Mesendoderm (in vitro differentiated cells): ENCODE measurements around the gene HECTD2. TPM values are rescaled to one million over a fixed set of nuclear protein-coding genes. Genes with fewer than 3 reads are reported as not detected.
"Not testable (repeated sequence)": the region's sequence is repeated elsewhere in the genome, so short reads cannot be mapped to it uniquely, and the experiment has no call there.

Experiments used
- DNase-seq: peaks from one replicate; pipeline ENCODE4 v3.0.0; 2013
- H2AK5ac ChIP-seq: 2 replicates; pipeline ENCODE4 v1.6.1; 2013; ENCODE audit warnings: low read length, inconsistent platforms
- H2BK120ac ChIP-seq: 2 replicates; pipeline ENCODE4 v1.6.1; 2013; ENCODE audit warnings: low read depth, mild to moderate bottlenecking, low read length, moderate library complexity, mixed read lengths
- H2BK15ac ChIP-seq: replicated peaks from 2 replicates; pipeline ENCODE4 v1.6.1; 2013; ENCODE audit warnings: low read depth, mild to moderate bottlenecking, moderate library complexity
- H2BK5ac ChIP-seq: 2 replicates; pipeline ENCODE4 v1.6.1; 2013; ENCODE audit warnings: low read length, inconsistent platforms
- H3K18ac ChIP-seq: 2 replicates; pipeline ENCODE4 v1.6.1; 2013; ENCODE audit warnings: mild to moderate bottlenecking, low read length, mixed read lengths
- H3K23ac ChIP-seq: one replicate; pipeline ENCODE4 v1.6.1; 2013; ENCODE audit warnings: low read length
- H3K27ac ChIP-seq: 2 replicates; pipeline ENCODE4 v1.5.1; 2013; ENCODE audit warnings: low read depth, mild to moderate bottlenecking, inconsistent platforms, low read length, moderate library complexity
- H3K27me3 ChIP-seq: 2 replicates; pipeline ENCODE4 v1.6.1; 2013; ENCODE audit warnings: low read length, control low read depth, mild to moderate bottlenecking, inconsistent platforms; ENCODE audit not compliant: insufficient read depth, poor library complexity
- H3K36me3 ChIP-seq: 2 replicates; pipeline ENCODE4 v1.6.1; 2013; ENCODE audit warnings: low read length, inconsistent platforms; ENCODE audit not compliant: control insufficient read depth, insufficient read depth
- H3K4ac ChIP-seq: one replicate; pipeline ENCODE4 v1.6.1; 2013; ENCODE audit warnings: low read depth, mild to moderate bottlenecking, low read length, moderate library complexity
- H3K4me1 ChIP-seq: 2 replicates; pipeline ENCODE4 v1.6.1; 2013; ENCODE audit warnings: low read depth, low read length, inconsistent platforms; ENCODE audit not compliant: control insufficient read depth
- H3K4me2 ChIP-seq: 2 replicates; pipeline ENCODE4 v1.6.1; 2013; ENCODE audit warnings: low read length
- H3K4me3 ChIP-seq: 2 replicates; pipeline ENCODE4 v1.5.1; 2013; ENCODE audit warnings: mild to moderate bottlenecking, low read length
- H3K56ac ChIP-seq: one replicate; pipeline ENCODE4 v1.6.1; 2013; ENCODE audit warnings: low read length
- H3K79me1 ChIP-seq: 2 replicates; pipeline ENCODE4 v1.6.1; 2013; ENCODE audit warnings: low read length, inconsistent platforms
- H3K79me2 ChIP-seq: 2 replicates; pipeline ENCODE4 v1.6.1; 2013; ENCODE audit warnings: mild to moderate bottlenecking, low read length; ENCODE audit not compliant: control insufficient read depth, insufficient read depth
- H3K9ac ChIP-seq: 2 replicates; pipeline ENCODE4 v1.6.1; 2013; ENCODE audit warnings: low read length, inconsistent platforms
- H4K5ac ChIP-seq: one replicate; pipeline ENCODE4 v1.6.1; 2013; ENCODE audit warnings: low read length
- H4K8ac ChIP-seq: one replicate; pipeline ENCODE4 v1.6.1; 2013; ENCODE audit warnings: low read depth, mild to moderate bottlenecking, control low read depth, low read length, moderate library complexity
- WGBS: extraction: QIAGEN DNeasy Blood & Tissue Kit; methylation state at CpG from one replicate; pipeline ENCODE4 v1.1.7; 2013; ENCODE audit warnings: low lambda C conversion rate, missing lambda C conversion rate; ENCODE audit not compliant: insufficient coverage; ENCODE audit errors: extremely low coverage; 5-methylcytosine and 5-hydroxymethylcytosine counted together
- polyA plus RNA-seq, 2 experiments: library from polyadenylated mRNA; stranded (reverse); fragments of 200-250 nt; gene quantifications; one replicate each; pipeline ENCODE4 v1.2.3, GENCODE V29; 2013

HECTD2 gene, protein sequence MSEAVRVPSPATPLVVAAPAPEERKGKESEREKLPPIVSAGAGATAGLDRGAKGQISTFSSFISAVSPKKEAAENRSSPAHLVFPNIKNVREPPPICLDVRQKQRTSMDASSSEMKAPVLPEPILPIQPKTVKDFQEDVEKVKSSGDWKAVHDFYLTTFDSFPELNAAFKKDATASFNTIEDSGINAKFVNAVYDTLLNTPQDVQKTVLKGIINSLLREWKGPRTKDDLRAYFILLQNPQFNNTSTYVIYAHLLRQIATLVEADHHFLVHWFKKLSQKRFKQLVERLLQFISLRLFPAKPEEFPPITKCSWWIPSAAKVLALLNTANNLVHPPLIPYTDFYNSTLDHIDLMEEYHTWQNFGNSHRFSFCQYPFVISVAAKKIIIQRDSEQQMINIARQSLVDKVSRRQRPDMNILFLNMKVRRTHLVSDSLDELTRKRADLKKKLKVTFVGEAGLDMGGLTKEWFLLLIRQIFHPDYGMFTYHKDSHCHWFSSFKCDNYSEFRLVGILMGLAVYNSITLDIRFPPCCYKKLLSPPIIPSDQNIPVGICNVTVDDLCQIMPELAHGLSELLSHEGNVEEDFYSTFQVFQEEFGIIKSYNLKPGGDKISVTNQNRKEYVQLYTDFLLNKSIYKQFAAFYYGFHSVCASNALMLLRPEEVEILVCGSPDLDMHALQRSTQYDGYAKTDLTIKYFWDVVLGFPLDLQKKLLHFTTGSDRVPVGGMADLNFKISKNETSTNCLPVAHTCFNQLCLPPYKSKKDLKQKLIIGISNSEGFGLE
- polyA plus RNA-seq (2013, experiment 1 of 2) = 14.8 TPM
- 14.7 TPM for polyA plus RNA-seq (2013, experiment 2 of 2)

DNA sequence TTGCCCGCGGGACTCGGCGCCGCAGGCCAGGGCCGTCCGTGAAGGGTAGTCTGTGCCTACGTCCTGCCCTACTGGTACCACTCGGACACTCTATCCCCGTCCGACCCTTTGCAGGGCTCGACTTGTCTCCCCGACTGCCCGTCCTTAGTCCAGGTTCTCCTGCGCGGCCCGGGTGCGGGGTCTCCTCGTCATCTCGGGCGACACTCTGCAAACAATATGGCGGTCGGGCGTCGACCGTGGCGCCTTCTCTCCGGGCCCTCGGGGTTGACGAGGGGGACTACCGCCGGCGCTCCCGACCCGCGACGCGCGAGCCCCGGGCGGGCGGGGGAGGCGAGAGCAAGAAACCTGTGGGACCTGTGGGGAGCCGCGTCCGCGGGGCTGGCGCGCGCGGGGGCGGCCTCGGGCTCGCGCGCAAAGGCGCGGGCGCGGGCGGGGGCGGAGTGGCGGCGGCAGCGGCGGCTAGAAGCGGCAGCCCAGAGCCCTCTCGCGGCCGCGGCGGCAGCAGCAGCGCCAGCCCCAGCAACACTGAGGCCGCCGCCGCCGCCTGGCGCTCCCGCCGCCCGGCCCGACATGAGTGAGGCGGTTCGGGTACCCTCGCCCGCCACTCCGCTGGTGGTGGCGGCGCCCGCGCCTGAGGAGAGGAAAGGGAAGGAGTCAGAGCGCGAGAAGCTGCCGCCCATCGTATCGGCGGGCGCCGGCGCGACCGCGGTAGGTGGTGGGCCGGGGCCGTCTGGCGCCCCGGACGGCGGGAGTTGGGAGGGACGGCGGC is at the start of gene HECTD2:
Gene HECTD2 (plus strand): TSS at position 476 of the 769 bp plus-strand sequence. CDS start 95 bp downstream, at position 571.
- Histone ChIP-seq H3K36me3 (no peaks in the 10 kb centered on the region), H2BK120ac (peak within 1 kb of the TSS; percentile 80), H3K23ac (peak within 1 kb of the TSS; percentile 86), H3K56ac (peak within 1 kb of the TSS; percentile 98), H3K4ac (peak within 1 kb of the TSS; percentile 81), H4K8ac (peak within 1 kb of the TSS; percentile 60), H3K4me3 (peak within 1 kb of the TSS; percentile 83), H3K79me1 (peaks cover 9% of the 10 kb centered on the region), H4K5ac (peak within 1 kb of the TSS; percentile 82), H2BK5ac (peak within 1 kb of the TSS; percentile 82), H3K4me2 (peak within 1 kb of the TSS; percentile 82), H2AK5ac (no peak within 1 kb of the TSS), H3K79me2 (peaks cover 24% of the 10 kb centered on the region), H3K9ac (peak within 1 kb of the TSS; percentile 97), H3K27me3 (no peaks in the 10 kb centered on the region), H3K4me1 (peaks cover 7% of the 10 kb centered on the region), H2BK15ac (no peak within 1 kb of the TSS), H3K18ac (peak within 1 kb of the TSS; percentile 93), H3K27ac (peak within 1 kb of the TSS; percentile 99)
- peak; percentile 90 for DNase-seq
- WGBS = no CpG with 5 or more reads among the region's 111 CpGs

DNA sequence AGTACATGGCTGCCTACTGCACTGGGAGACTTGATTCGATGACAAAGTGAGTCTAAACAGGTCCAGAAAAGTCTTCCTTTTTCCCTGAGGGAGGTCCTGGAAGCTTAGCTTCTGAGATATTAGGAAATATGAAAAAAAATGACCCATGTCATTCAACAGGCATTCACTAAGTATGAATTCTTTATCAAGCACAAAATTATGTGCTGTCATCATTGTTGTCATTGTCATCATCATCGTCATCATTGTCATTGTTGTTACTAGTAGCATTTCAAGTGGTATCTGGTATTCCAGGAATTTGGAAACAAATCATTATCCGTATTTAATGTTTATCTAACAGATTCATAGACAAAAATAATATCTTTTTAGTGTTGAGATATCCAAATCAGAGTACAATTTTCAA is 49.7 kb upstream of the HECTD2 start:
- Histone ChIP-seq H3K4me1 (no peaks in the 10 kb centered on the region), H3K27ac (no peak overlapping the region), H4K5ac (no peak overlapping the region), H3K18ac (no peak overlapping the region), H2BK15ac (no peak overlapping the region), H3K27me3 (no peaks in the 10 kb centered on the region), H3K9ac (no peak overlapping the region), H3K36me3 (no peaks in the 10 kb centered on the region), H3K4me3 (no peak overlapping the region), H2AK5ac (no peak overlapping the region), H3K79me1 (no peaks in the 10 kb centered on the region), H3K4ac (no peak overlapping the region), H3K4me2 (no peak overlapping the region), H2BK120ac (no peak overlapping the region), H3K23ac (no peak overlapping the region), H3K56ac (no peak overlapping the region), H3K79me2 (no peaks in the 10 kb centered on the region), H2BK5ac (no peak overlapping the region), H4K8ac (no peak overlapping the region)
- DNase-seq = no peak
- no CpG with 5 or more reads among the region's 3 CpGs for WGBS

DNA sequence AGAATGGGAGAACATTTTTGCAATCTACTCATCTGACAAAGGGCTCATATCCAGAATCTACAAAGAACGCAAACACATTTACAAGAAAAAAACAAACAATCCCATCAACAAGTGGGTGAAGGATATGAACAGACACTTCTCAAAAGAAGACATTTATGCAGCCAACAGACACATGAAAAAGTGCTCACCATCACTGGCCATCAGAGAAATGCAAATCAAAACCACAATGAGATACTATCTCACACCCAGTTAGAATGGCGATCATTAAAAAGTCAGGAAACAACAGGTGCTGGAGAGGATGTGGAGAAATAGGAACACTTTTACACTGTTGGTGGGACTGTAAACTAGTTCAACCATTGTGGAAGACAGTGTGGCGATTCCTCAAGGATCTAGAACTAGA is 44.6 kb upstream of the HECTD2 start:
- H3K27ac ChIP-seq, H3K4me3 ChIP-seq, H3K23ac ChIP-seq, H3K36me3 ChIP-seq, DNase-seq, H3K18ac ChIP-seq, H3K79me2 ChIP-seq, H2BK5ac ChIP-seq, H2AK5ac ChIP-seq, H4K5ac ChIP-seq, H3K9ac ChIP-seq, H3K27me3 ChIP-seq, H3K4me2 ChIP-seq, H2BK120ac ChIP-seq, H4K8ac ChIP-seq, H3K4ac ChIP-seq, H3K4me1 ChIP-seq, H3K79me1 ChIP-seq, H3K56ac ChIP-seq, H2BK15ac ChIP-seq: not testable (repeated sequence)
- no CpG with 5 or more reads among the region's 3 CpGs for WGBS

DNA sequence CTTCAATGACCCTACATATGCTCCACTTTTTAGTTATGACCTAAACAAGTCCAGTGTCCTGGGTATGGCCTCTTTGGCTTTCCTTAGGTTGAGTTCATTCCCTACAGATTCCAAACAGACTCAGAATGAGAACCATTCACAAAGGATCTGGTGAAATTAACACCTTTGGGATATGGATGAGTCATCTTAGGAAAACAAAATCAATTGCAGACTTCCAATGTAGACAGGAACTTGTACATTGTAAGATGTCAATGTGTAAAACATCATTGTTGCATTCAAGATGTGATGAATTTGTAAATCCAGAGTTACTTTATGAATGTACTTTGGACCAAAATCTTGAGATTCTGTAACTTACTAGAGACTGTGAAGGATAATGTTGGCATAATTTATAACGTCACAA is 43.4 kb upstream of the HECTD2 start:
- no peak overlapping the region for H3K56ac ChIP-seq
- H3K27me3 ChIP-seq = no peaks in the 10 kb centered on the region
- H3K4me3 ChIP-seq = no peak overlapping the region
- H4K5ac ChIP-seq = no peak overlapping the region
- WGBS = no CpG with 5 or more reads among the region's 1 CpG
- no peak overlapping the region for H2AK5ac ChIP-seq
- H3K79me1 ChIP-seq = no peaks in the 10 kb centered on the region
- H3K27ac ChIP-seq = no peak overlapping the region
- no peak overlapping the region for H3K23ac ChIP-seq
- H3K79me2 ChIP-seq = no peaks in the 10 kb centered on the region
- no peak overlapping the region for H2BK120ac ChIP-seq
- no peak overlapping the region for H2BK5ac ChIP-seq
- no peak overlapping the region for H3K4me2 ChIP-seq
- no peak overlapping the region for H3K18ac ChIP-seq
- DNase-seq = no peak
- H4K8ac ChIP-seq = no peak overlapping the region
- no peaks in the 10 kb centered on the region for H3K36me3 ChIP-seq
- no peak overlapping the region for H3K9ac ChIP-seq
- no peak overlapping the region for H2BK15ac ChIP-seq
- H3K4ac ChIP-seq = no peak overlapping the region
- H3K4me1 ChIP-seq = no peaks in the 10 kb centered on the region

DNA sequence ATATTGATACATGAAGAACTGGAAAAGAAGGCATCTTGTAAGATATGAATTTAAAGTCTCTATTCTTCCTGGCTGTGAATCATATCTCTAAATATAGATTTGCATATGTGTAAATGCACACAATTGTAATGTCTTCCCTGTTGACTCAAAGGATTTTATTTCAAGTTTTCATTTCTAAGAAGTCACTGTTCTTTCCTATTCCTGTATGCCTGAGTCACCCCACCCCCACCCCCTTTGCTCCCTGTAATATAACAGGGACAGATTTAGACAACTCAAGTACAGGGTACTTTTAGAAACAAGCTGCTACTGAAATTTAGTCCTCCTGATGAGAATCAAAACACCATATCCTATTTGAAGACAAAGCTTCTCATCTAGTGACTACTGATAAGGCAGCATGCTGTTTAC is 43.0 kb upstream of the HECTD2 start:
- Histone ChIP-seq H3K4me2 (no peak overlapping the region), H3K4me3 (no peak overlapping the region), H3K23ac (no peak overlapping the region), H3K18ac (no peak overlapping the region), H3K4ac (no peak overlapping the region), H2BK15ac (no peak overlapping the region), H3K36me3 (no peaks in the 10 kb centered on the region), H3K9ac (no peak overlapping the region), H4K8ac (no peak overlapping the region), H3K56ac (no peak overlapping the region), H3K79me2 (no peaks in the 10 kb centered on the region), H3K27ac (no peak overlapping the region), H2BK5ac (no peak overlapping the region), H4K5ac (no peak overlapping the region), H2BK120ac (no peak overlapping the region), H3K4me1 (no peaks in the 10 kb centered on the region), H3K27me3 (no peaks in the 10 kb centered on the region), H3K79me1 (no peaks in the 10 kb centered on the region), H2AK5ac (no peak overlapping the region)
- DNase-seq = no peak
